Epidermal melanocyte (primary cell): ENCODE results near the gene KLHL25.

Source experiments
- DNase-seq: peaks from one replicate; pipeline ENCODE4 v3.0.0; 2011; ENCODE audit warnings: low spot score; ENCODE audit not compliant: insufficient read length

The KLHL25 gene

DNA sequence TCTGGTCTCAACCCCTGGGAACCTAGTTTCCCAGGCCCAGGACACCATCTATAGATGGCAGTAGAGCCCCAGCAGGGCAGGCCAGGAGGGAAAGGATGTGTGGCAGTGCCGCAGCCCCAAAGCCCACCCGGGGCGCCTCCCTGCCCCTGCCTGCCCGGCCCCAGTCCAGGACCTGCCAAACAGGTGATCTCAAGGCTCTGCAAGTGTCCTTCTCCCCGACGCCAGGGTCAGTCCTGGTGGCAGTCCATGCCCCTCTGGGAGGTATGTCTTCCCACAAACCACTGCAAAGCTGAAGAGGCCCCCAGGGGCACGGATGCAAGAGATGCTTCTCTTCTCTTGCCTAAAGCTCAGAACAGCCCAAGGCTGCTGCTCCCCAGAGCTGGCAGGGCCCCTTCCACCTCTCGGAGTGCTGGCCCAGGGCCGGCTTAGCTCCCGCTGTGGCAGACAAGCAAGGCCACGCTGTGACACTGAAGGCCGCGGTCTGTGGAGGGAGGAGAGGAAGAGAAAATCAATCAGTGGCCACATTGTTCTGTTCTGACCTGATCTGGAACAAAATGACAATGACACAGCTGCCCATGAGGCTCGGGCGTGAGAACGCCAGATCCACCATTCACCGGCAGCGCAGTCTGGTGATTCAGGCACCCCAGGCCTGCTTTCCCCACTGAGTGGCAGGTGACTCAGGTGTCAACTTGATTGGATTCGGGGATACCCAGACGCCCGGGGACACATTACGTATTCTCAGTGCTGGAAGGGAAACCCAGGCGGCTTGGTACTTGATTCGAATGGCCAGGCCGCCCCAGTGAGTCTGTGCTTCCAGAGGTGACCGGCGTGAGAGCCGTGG, 34.0 kb downstream of the KLHL25 start:
- no peak for DNase-seq

DNA sequence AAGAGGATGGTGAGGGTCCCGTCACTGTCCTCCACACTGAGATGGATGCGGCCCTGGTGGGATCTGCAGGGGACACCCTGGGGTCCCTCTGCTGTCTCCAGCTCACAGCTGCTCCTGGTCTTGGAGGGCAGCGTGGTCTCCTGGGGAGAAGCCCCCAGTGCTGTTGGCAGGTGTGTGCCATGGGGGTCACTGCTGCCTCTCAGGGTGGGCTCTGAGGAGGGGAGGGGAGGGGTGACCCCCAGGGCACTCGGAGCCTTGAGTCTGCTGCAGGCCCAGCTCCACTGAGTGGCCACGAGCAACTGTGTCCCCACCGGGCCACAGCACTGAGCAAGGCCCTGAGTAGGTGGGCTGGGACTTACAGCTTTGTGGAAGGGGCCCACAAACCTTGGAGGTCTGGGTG, 34.7 kb downstream of the KLHL25 start:
- DNase-seq = no peak

DNA sequence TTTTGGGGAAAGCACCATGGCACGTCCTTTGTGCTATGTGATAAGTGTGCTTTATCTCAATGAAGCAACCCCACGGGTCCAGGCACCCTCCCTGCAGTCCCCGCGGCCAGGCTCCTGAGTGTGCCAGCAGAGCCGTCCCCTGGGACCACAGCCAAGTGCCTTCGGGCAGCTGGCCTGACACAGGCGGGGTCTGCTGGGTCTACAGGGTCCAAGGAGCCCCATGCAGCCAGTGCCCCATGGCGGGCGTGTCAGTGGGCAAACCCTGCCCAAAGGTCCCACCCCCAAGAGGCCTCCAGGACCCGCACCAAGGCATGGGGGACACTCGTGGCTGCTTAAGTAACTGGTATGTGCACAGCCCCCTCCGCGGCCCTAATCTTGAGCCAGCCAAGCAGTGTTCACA, 35.3 kb downstream of the KLHL25 start:
- no peak for DNase-seq

DNA sequence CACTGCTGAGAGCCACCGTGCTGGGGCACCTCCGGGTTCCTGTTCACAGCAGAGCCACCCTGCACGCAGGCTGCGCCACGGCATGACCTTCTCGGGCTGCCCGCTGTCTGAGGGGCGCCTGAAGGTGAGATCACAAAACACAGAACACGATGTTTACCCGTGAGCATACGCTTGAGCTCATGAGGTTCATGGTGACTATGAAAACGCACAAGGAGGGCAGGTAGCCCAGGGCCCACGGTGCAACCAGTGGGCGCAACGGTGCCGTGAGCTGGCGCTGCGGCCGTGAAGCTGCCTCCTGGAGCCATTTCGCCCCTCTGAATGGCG, 36.1 kb downstream of the KLHL25 start:
- DNase-seq = no peak

DNA sequence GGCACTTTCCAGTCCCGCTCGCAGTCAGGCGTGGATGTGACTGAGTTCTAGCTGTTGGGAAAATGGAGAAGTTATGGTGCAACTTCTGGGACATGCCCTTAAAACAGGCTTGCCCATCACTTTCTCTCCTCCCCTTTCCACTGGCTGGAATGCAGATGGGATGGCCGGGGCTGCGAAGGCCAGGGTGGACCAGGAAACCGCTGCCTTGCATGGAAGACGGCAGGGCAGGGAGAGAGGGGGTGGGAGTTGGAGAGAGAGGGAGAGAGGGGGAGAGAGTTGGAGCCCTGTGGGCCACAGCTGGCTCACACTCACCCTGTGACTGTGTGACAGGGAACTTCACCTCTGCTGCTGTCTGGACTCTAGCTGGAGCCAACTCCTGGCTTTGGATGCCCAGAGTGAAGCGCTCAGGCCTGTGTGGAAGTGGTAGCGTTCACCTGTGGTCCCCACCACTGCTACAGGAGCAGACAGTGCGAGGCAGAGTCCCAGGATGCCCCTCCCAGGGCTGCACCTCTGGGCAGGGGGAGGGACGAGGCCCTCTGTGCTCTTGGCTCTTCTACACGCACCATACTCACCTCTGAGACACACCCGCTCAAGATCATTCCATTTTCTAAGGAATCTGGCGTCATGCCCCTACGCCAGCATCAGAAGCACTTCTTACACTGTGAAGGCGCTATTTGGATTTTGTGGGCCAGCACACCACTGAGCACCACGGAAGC, 36.6 kb downstream of the KLHL25 start:
- DNase-seq = no peak

DNA sequence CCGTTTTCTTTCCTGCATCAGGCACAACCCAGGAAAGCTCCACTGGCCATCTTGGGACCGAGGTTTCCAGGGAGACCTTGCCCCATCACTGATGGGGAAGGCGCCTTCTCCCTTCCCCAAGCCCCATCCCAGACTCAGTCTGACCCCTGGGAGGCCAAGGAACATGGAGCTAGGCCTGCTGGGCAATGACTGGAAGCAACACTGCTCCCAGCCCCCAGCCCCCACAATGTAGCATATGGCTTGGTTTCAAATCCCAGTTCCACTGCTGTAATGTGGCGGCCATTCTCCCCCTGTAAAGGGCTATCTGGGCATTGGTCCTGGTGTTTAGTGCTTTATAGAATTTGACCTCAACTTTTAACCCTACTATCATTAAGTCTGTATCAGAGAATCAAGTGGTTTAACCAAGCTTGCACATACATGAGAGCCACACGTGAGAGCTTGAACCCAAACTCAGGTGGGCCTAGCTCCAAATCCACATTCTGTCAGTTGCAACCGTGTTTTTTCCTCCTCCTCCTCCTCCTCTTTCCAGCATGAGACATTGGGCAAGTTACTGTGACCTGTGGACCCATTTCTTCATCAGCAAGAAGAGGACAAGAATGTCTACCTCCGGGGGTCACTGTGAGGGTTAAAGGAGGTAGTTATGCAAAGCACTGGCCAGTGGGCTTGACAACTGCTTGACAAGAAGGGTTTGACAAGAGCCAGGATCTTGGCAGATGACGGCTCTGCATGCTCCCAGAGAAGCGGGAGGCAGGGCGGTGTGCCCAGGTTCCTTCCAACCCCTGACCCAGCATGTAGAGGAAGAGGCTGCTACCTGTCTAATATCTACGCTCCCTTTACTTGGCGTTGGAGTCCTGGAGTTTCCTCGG, 37.4 kb downstream of the KLHL25 start:
- DNase-seq = no peak

DNA sequence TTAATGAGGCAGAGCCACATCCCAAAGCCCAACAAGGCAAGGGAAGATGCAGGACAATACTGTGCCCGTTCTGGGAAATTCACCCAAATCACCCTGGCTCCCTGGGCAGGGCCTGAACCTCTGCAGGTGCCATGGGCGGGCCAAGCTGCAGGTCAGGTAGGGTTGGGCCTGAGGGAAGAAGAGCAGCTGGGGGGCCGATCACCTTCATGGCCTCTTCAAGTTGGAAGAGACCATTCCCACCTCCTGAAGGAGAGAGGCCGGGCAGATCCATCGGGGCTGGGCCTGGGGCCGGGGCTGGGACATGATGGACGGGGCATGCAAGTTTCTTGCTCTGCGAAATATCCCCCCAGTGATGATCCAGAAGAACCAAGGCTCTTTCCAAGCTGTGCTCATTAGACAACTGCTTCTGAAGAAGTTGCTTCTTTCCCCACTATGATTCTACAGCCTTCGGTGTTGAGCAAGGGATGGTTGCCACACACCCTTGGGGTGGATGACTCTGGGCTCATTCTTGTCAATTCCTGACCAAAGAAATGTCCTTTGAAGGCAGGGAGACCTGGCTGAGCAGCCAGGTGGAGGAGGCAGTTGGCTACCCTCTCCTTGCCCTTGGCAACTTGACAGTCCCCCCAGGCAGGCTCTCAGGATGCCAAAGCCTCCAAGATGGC, 38.2 kb downstream of the KLHL25 start:
- no peak for DNase-seq

DNA sequence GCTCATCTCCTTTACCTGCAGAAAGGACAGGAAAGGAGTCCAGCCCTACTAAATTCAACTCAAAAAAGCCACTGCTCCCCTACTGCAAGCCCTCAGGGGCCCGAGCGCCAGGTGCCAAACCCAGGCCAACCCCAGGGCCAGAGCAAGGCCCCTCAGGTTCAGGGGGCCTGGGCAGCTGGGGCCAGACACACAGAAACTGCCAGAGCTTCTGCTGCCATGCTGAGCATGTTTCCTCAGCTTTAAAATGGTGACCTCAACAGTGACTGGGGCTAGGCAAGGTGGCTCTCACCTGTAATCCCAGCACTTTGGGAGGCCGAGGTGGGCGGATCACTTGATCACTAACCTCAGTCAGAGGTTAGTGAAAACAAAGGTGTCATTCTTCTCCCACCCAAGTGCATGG, 38.8 kb downstream of the KLHL25 start:
- no peak for DNase-seq

DNA sequence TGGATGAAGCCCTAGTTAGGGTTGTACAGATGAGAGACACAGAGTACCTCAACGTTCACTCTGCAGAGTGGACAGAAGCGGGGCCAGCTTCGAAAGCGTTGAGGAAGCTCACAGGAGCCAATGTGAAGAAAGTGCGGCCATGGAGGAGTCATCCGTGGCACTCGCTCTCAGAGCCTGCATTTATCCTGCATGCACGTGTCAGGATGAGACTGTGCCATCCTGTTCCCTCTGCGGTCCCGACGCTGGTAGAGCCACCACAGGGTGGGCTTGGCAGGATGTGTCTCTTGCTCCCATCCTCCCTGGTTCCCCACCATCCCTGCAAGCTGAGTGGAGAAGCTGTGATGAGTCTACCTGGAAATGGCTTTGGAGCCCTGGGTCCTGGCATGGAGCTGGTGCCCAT, 39.3 kb downstream of the KLHL25 start:
- DNase-seq = no peak

DNA sequence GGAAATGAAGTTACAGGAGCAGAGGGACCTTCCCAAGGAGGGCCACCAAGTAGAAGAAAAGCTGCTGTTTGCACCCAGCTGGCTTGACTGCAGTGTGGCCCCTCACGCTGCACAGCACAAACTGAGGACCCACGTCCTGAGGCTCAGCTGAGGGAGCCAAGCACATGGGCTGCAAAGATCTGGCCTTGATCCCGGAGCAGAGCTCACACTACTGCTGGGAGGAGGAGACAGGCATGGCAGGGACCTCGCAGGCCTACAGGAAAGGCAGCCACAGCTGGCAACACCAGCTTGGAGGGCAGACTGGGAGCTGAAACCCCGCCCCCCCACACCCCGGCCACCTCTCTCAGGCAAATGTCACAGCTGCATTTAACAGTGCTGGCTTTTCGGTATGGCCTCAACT, 39.7 kb downstream of the KLHL25 start:
- no peak for DNase-seq

DNA sequence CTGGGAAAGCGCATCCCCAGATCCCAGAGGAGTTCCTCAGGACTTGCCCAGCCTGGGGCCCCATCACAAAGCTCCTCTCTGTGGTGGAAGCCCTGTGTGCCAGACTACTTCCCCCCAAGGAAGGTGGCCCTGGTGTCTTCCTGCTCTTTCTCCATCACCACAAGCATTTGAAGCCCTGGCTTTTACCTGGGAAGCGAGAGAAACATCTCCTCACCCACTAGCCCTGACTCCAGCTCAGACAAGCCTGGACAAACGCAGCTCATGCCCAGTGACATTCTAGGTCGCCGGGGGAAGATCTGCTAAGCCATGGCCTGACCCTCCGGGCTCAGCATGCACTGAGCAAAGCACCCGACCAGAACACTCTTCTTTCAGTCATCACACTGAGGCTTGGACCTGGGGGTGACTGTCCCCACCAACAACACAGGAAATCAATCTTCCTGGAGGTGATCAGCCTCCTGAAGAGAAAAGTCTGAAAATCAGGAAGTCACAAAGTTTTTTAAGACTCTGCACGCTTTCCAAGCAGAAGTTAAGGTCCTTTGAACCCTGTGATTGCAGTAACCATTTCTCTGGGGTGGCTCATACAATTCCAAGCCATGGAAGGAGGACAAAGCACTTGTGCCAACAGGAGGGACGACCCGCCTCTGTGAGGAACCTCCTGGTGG, 40.8 kb downstream of the KLHL25 start:
- no peak for DNase-seq

DNA sequence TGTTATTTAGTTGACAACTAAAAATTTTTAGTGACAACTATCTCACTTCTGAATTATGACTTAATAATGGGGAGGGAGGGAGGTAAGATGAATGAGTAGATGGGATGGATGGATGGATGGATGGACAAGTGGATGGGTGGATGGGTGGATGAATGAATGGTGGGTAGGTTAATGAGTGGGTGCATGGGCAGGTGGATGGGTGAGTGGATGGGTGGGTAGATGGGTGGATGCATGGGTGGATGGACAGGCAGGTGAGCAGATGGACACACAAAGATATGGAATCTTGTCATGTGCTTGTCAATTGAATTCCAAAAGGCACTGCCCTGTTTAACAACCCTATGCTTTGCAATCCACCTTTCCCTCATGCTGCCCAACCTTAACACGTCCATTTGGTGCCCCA, 41.5 kb downstream of the KLHL25 start:
- no peak for DNase-seq

DNA sequence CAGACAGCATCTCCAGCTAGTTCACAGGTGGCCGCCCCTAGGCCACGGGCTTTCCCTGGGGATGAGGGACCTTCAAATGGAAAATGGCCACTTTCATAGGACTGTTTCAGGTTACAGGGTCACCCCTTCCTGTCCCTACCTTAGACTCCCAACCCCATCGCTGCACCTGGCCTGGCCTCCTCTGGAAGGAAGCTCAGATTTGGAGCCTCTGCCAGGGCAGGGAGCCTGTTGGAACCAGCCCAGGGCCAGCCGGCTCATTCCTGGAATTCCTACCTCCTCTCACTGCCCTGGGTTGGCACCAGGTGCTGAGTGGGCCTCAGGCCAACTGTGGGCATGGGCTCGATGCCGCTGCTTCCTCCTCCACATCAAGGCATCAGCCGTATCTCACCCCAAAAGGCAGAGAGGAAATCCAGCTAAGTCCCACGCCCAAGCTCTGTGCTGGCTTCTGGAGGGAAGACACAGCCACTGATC, 42.2 kb downstream of the KLHL25 start:
- no peak for DNase-seq

DNA sequence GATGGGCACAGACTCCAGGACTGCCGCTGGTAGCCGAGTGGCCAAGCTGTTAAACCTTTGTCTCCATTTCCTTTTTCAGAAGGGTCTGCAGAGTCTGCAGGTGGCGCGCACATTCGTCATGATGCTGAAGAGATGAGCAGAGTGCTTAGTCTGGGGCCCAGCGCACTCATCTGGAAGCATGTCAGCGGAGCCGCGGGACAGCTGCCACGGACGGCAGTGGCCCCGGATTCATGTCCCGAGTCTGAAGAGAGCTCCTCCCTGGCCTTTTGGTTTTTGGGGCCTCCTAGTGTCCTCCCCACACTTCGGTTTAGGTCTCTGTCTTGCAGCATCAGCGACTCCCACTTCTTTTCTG, 42.6 kb downstream of the KLHL25 start:
- no peak for DNase-seq

DNA sequence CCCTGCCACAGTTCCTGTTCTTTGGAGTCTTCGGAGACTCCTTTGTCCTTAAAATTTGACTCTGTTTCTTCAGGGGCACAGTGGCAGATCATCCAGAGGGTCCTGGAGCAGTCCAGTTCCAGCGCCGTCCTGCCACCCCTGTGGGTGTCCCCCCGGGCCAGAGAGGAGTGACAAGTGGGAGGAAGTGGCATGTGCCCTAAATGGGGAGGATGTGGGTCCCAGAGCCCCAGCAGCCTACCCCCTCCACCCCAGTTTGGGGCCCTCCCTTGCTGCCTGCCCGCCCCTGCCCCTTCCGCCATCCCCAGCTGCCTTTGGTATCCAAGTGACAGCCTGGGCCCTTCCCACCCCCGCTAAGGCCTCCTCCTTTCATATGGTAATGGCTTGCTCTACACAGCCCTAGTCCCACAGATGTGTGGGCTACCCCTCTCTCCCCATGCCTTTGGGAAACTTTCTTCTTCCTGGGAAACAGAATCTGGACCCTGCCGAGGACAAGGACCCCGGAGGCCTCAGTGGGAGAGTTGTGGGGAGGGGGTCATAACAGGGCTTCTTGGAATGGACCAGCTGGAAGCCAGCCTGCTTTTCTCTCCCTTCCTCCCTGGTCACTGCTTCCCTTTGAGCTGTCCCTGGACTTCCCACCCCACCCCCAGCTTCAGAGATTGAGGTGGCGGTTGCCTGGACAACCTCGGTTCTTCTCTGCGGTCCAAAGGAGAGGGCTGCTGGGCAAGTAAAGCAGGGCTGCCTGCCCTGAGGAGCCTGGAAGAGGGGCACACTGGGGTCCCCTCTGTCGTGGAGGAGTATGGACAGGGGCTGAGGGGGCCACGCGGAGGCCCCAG, 43.2 kb downstream of the KLHL25 start:
- no peak for DNase-seq

DNA sequence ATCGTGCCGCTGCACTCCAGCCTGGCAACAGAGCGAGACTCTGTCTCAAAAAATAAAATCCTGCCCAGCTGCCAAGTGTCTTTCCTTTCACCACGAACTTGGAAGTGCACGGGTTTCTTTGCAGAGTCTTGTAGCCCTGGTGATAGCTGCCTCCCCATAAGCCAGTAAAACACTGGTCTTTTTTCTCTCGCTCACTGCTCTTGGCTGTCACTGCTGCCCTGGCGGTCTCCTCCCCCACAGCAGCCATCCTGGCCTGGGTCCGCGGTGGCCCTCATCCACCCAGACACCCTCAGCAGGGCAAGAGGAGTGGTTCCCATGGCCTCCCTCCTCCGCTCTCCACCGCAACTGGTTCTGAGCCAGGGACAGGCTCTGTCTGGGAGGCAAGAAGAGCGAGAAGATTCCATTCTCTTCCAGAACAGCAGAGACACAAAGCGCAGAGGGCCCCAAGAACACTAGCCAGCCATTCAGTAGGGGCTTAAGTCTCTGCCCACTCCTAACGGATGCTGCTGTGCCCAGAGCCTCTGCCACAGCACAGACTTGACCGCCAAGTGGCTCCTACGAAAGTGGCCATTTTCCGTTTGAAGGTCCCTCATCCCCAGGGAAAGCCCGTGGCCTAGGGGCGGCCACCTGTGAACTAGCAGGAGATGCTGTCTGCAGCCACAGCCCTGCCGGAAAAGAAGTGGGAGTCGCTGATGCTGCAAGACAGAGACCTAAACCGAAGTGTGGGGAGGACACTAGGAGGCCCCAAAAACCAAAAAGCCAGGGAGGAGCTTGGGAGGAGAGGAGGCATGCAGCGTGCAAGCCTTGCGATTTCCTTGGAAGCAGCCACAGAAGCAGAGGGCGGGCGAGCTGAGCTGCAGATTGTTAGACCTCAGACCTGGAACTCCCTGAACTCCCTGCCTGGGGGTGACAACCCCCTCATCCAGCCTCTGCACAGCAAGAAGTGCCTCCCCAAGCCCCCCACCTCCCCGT, 44.1 kb downstream of the KLHL25 start:
- no peak for DNase-seq

DNA sequence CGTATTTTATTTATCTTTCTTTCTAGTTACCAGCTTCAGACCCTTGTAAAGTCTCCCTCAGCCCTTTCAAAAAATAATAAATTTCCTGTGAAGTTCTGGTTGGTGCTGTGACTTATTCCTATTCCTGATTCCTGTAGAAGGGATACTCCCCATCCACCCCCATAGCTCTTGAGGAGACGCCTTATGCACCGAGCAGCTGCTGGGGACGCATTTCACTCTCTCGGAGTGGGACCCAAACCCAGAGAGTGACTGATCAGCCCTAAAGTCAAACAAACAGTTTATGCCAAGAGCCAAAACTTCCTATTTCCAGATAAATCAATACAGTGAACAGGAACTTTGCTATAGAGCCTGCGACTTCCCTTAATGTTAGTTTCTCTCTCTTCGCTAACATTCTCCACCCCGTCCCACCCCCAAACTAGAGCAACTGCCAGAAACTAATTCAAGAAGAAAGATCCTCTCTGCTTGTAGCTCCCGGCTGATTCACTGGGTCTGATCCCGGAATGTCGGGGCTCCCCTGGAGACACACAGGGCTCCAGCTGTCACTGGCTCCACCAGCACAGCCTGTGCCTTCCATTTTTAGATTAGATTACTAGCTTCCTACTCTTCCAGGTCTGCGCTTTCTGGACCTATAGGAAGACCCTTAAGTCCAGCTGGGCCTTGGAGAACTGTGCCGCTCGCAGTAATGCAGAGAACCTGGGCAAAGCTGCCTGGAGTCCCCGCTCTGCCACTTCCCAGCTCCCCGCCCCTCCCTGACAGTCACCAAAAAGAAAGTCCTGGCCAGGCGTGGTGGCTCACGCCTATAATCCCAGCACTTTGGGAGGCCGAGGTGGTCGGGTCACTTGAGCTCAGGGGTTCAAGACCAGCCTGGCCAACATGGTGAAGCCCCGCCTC, 45.2 kb downstream of the KLHL25 start:
- no peak for DNase-seq

DNA sequence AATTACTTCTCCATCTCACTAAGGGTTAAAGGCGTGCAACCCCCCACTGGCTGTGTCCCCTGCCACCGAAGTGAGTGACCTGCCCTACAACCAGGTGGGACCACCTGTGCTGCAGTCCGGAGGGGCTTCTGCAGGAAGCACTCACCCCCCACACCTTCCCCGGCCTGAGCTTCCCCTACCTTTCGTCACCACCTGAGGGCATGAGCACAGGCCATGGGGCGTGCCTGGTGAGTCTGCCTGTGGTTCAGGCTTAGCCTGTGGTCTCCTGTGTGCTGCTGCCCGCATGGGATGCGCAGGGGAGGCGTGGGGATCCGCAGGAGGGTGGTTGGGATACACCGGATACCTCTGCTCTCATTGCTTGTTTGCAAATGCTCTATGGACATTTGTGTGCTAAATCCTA, 46.0 kb downstream of the KLHL25 start:
- DNase-seq = no peak
